Glomerular visceral epithelial cell (primary cell): ENCODE measurements around the gene CYTL1.
"Not testable (repeated sequence)": the region's sequence is repeated elsewhere in the genome, so short reads cannot be mapped to it uniquely, and the experiment has no call there.

Experiments
- DNase-seq: peaks from one replicate; pipeline ENCODE4 v3.0.0-alpha.2; 2016; ENCODE audit errors: extremely low spot score

Gene CYTL1

GRCh38 chr4:5019274-5019673, at the start of gene CYTL1:
Gene CYTL1 (minus strand): TSS chr4:5019458. CDS start chr4:5019445, 13 bp downstream.
- DNase-seq, result peak; percentile 37

DNA sequence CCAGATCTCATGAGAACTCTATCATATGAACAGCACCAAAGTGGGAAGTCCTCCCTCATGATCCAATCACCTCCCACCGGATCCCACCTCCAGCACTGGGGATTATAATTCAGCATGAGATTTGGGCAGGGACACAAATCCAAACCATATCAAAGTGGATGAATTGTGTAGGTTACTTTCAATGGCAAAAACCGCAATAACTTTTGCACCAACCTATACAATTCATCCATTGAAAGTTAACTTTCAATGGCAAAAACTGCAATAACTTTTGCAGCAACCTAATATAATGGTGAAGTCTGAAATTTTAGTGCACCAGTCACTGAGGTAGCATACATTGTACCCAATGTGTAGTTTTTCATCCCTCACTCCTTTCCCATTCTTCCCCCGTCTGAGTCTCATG, 48.6 kb upstream of the CYTL1 start:
- DNase-seq, result no peak

- not testable (repeated sequence) for DNase-seq
Measured at GRCh38 chr4:5066968-5067367, 47.7 kb upstream of the CYTL1 start.

- no peak for DNase-seq
Measured at GRCh38 chr4:5066101-5066500, 46.8 kb upstream of the CYTL1 start.

GRCh38 chr4:5055411-5055810, 36.2 kb upstream of the CYTL1 start:
- DNase-seq, result no peak

DNA sequence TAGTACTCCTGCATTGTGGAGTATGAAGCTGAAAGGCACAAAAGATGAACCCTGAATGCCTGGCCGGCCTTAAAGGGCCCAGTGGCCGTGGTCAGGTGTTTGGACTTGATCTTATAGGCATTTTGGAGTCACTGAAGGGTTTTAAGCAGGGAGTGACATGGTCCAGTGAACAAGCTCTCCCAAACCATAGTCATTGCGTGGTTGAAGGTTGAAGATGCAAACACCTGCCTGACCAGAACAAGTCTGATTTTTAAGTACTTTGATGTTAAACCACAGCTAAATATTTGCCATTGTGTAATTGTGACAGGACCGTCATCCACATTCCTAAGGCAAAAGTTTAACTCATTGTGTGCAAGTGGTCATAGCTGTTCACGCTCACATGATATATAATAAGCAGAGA, 35.3 kb upstream of the CYTL1 start:
- peak; percentile 90 for DNase-seq

DNA sequence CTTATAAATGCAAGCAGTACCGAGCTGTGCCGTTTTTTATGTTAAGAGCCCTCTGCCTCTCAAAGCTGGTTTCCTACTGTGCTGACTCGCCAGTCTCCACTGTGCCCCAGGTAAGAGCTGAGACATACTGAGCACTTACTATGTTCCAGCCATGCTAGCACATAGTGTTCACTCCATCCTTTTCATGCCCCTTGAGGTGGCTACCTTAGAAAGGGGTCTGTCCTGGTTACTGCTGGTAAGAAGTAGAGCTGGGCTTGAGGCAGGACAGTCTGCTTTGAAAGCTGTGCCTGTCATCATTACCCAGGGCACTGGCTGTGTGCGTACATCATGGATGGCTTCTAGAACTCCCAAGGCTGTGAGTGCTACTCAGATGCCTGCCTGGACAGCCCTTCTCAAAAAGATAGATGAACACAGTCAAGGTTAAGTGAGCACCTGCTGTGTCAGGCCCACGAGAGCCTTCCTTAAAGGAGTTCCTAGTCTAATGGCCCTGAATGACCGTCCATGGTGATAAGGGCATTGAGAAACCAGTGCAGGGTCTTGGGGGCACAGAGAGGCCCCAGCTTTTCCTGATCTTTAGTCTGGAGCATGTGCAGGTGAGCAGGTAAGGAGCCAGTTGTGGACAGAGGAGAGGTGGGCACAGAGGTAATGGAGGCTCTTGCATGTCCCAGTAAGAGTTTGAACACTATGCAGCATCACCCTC, 33.6 kb upstream of the CYTL1 start:
- DNase-seq, result no peak

DNA sequence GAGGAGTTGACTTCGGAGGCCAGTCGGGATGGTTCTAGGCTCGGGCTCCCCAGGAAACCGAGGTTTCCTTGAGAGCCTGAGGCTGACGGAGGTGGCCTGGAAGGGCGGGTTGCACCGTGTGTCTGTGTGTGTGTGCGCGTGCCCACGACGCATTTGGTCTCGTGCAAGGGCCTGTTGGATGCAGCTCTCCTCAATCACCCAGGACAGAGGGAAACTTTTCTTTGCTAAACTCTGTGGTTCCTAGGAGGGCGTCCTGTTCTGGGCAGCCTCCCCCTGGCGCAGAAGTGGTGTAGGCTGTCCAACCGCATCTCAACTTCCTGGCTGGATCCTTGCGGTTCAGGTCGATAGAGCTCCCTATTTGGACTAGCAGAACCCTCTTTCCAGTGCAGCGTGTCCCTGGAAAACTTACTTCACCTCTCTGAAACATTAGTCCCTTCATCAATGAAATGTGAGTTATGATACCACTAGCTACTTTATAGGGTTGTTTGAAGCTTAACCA, 33.0 kb upstream of the CYTL1 start:
- DNase-seq, result peak; percentile 20

DNA sequence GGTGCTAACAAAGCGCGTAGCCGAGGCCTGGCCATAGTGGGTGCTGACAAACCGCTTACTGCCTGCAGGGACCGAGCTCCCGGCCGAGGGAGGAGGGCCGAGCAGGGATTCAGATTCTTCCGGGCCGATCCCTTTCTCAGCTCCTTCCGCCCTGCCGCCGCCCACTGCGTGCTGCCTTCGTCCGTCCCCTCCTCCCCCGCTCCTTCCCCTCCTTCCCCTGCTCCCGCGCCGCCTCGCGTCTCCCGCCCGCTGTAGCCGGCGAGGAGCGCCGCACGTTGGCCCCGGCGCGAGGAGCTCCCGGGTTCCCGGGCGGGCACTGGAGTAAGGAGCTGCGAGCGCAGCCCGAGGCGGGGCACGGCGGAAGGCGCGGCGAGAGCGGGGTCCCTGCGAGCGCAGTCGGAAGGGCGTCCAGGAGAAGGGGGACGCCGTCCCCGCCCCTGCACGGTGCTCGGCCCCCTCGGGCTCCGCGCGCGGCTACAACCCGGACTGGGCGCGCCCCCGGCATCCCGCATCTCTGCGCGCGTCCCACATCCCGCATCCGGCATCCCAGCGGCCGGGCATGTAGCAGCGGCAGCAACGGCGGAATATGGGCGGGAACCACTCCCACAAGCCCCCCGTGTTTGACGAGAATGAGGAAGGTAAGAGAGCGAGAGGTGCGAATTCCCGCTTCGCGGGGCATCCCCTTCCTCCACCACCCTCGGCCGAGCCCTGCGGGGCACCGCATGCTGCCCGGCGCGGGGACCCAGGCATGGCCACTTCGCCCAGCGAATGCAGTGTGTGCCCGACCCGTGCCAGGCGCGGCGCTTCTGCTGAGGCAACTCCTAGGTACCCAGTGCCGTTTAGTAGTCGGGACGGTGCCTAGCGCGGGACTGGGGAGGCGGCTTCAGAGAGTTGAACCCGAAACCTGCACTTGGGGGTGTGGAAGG, 32.3 kb upstream of the CYTL1 start, which contains the start of gene STK32B:
Gene STK32B (plus strand): TSS at position 203 of the 926 bp plus-strand sequence.
- peak; percentile 86 for DNase-seq

- DNase-seq, result peak; percentile 83
Measured at GRCh38 chr4:5050520-5051277, 31.4 kb upstream of the CYTL1 start.

DNA sequence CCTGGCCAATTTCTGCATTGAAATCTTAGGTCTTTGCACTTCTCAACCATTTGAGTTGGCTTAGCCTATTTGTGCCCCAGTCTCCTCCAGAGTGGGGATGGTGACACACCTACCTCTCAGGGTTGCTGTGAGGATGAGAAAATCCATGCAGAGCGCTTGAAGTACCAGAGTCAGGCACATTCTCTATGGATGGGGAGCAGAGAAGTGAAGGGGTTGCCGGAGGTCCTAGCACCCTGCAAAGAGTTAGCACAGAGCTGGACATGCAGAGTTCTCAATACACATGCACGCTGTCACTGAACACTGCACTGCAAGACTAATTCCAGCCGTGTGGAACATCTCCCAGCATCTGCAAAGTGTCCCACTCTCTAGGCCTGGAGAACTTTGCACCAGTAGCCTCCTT, 29.5 kb upstream of the CYTL1 start:
- no peak for DNase-seq

DNA sequence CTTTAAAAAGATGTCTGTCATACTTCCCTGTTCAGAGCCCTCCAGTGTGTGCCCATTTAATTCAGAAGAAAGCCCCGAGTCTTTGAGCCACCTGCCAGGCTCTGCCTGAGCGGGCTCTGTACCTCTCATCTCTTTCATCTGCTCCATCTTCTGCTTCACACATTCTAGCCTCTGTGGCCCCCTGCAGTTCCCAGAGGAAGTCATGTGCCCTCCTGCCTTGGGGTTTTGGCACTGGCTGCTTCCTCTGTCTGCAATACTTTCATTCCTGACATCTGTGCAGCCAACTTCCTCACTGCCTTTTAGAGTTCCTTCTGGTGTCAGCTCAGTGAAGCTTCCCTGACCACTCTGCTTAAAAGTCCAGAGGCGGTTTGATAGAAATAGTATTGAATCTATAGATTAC, 25.8 kb upstream of the CYTL1 start:
- DNase-seq, result peak; percentile 14

GRCh38 chr4:5044341-5044740, 25.1 kb upstream of the CYTL1 start:
- no peak for DNase-seq

GRCh38 chr4:5043579-5043978, 24.3 kb upstream of the CYTL1 start:
- no peak for DNase-seq

- no peak for DNase-seq
Measured at GRCh38 chr4:5041699-5042098, 22.4 kb upstream of the CYTL1 start.

GRCh38 chr4:5040856-5041620, 21.8 kb upstream of the CYTL1 start:
- DNase-seq, result no peak

DNA sequence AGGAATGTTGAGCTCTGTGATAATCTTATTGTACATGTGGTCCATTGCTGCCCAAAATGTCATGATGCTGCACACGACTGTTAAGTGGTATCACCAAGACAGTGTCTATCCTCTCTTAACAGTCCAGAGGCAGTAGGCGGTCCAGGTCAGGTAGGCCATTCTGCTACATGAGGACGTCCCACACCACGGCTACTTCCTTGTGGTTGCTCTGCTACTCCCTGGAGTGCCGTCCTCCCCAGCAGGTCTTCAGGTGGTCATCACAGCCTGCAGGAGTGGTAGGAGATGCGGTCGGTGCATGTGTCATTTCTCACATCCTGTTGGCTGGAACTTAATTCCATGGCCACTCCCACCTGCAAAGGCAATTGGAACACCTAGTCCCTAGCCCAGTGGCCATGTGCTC, 20.5 kb upstream of the CYTL1 start:
- DNase-seq, result no peak

DNA sequence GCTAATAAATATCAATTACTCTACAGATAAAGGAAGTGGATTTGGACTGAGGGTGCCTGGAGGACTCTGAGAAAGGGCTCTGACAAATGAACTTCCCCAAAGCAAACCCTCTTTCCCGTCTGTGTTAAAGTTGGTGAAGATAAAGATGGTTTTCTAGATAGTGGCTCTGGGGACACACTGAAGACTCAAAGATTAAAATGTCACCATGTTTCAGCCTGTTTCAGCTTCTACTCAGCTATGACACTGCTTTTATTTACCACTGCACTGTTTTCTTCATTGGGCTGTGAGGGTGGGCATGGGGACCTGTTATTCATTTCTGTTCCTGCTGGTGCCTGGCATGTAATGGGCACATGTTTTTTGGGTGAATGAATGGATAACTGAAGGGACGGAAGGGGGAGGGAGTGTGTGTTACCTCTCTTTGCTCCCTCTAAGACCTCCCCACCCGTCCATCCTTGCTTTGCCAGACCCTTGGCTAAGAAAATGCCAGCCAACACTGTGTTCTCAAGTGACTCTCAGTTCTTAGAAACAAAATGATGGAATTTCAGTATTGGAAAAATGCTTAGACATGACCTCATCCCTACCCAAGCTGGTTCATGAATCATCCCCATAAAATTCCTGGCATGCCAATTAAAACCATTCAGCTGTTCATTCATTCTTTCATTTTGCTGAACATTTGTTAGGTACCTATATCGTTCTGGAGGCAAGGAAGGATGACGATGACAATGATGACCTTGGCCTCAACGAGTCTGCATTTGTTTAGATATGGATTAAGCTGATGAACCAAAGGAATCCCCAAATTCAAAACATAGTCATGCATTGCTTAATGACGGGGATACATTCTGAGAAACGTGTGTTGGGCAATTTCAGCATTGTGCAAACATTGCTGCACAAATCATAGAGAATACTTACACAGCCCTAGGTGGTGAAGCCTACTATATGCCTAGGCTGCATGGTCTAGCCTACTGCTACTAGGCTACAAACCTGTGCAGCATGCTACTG, 18.6 kb upstream of the CYTL1 start:
- DNase-seq, result peak; percentile 95

GRCh38 chr4:5036239-5036638, 17.0 kb upstream of the CYTL1 start:
- peak; percentile 46 for DNase-seq

DNA sequence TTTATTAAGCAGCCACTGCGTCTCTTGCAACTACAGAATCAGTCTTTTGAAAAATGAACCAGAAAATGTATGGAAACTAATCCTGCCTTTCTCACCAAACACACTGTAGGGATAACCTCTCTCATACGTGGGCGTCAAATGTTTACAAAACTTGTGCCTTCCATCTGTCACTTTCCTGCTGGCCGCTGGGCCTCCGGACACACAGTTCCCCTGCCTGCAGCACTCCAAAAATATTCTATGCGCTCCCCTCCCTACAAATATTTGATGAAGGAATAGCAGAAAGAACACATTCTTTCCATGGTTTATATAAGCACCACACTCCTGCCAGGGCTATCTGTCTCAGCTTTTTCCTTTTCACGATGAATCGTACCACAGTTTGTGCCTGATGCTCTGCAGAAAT, 14.9 kb upstream of the CYTL1 start:
- DNase-seq, result no peak
